ENCODE measurements around the gene TCFL5.
"Not testable (repeated sequence)": the region's sequence is repeated elsewhere in the genome, so short reads cannot be mapped to it uniquely, and the experiment has no call there.

The TCFL5 gene

GRCh38 chr20:62879275-62880146 lies 17.9 kb upstream of the TCFL5 start:
- no peak for DNase-seq

DNA sequence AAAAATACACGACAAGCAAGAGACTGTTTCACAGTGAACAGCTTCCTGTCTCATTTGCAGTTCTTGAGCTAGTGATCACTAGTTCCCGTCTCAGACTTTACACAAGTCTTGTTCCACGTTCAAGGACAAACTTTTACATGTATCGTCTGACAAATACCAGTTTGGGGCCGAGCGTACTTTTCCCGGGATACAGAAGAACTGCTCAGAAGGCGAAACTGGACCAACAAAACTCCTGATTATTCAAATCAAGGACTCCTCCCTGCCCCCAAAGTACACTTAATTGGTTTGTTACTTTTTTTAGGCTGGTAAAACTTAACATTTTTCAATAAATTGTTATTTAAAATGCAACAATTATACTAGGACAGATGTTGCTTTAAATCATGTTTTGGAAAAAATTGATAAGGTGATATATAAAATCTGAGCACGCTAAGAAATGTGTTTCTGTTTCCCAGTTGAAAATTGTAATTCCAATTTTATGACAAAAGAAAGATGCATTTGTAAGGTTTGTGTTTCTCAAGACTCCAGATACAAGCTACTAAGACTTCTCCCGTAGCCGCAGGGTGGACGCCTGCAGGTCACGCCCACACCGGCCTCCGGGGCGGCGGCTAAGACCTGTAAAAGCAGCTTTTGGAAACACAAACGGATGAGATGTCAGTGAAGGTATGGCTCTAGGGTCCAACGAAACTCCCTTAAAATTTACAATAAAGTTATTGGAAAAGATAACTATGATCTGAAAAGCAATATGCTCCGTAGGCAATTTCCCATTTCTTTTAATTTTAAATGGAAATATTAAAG lies 16.8 kb upstream of the TCFL5 start:
- DNase-seq, result no peak

- DNase-seq, result no peak
These were observed 15.5 kb upstream of the TCFL5 start for GRCh38 chr20:62876902-62877816.

DNA sequence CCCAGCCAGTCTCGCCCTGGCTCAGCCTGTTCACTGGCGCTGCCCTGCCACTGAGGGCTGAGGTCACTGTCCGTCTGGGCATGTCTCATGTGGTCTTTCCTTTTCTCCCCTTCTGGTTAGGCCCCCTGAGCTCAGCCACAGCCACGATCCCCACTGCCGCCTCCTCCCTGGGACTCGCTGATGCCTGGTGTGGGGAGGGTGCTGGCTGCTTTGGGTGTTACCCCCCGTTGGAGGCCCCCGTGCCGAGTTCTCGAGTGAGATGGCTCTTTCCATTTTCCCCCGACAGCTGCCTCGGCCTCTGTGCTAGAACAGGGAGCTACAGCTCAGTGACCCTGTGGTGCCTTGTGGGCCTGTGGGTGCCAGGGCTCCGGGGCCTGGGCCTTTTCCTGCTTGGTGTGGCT lies 14.9 kb upstream of the TCFL5 start:
- no peak for DNase-seq

GRCh38 chr20:62875419-62876361 lies 14.1 kb upstream of the TCFL5 start:
- no peak for DNase-seq

- DNase-seq, result peak; percentile 0
These were observed 13.3 kb upstream of the TCFL5 start for GRCh38 chr20:62874964-62875344.

DNA sequence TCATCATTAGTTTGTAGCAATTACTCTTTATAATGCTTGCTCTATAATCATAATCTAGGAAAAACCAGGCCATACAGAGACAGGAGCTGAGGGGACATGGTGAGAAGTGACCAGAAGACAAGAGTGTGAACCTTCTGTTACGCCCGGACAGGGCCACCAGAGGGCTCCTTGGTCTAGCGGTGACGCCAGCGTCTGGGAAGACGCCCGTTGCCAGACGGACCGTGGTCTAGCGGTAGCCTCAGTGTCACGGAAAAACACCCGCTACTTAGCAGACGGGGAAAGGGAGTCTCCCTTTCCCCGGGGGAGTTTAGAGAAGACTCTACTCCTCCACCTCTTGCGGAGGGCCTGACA lies 12.0 kb upstream of the TCFL5 start:
- DNase-seq, result not testable (repeated sequence)

DNA sequence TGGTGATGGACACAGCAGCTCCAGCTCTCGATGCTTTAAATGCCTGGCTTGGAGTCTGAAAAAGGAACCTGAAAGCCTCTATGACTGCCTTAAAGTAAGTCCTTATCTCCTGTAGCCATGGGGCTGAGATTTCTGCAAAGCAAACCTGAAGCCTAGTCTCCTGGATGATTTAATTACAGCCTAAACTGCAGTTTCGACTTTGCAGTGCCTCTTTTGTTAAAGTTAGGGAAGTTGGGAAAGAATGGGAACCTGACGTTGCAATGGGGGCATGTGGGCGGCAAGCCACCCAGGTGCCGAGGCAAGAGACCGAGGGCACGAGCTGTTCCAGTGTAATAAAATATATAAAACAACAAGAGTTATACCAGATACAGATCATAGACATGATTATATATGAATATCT lies 11.7 kb upstream of the TCFL5 start:
- DNase-seq, result no peak

DNA sequence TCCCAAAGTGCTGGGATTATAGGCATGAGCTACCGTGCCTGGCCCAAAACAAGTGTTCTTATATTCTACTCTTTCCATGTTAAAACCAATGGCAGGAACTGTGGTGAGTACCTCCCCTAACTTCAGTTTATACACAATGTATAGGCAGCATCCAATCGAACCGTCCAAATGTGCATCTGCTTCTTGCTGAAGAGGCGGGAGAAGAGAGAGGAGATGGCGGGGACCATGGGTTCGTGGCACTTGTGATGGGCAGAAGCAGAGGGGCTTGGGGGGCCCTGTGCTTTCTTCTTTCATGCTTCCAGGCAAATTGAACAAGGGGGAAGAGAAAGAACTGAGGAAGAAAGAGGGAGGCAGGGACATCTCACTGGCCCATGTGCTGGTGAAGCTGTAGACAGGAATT lies 11.2 kb upstream of the TCFL5 start:
- no peak for DNase-seq

- peak; percentile 1 for DNase-seq
These were observed 10.7 kb upstream of the TCFL5 start for GRCh38 chr20:62872184-62872847.

- no peak for DNase-seq
These were observed 2.6 kb upstream of the TCFL5 start for GRCh38 chr20:62864207-62864606.

DNA sequence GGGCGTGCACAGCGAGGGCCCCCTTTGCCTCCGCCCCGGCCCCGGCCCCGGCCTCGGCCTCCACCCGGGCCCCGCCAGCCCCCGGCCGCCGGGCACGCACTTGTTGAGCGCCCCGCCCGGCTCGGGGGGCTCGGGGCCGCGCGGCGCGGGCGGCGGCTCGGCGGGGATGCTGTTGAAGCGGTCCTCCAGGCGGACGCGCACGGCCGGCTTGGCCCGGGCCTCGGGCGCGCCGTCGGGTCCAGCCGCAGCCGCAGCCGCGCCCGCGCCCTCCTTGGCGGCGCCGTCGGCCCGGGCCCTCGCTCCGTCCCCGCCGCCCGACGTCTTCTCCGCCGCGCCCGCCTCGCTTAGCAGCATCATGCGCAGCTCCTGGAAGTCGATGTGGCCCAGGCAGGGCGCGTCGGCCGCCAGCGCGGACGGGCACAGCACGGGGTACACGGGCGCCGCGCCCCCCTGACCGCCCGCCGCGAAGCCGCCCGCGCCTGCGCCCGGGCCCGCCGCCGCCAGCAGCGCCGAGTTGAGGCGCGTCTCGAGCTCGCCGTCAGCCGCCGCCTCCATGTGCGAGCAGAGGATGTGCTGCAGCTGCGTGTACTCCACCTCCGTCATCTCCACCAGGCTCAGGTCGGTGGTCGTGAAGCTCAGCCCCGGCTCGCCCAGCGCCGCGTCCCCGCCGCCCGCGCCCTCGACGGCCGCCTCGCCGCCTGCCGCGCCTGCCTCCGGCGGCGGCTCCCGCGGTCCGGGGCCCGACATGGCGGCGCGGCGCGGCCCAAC lies 514 bp downstream of the TCFL5 start:
- DNase-seq, result peak; percentile 40

DNA sequence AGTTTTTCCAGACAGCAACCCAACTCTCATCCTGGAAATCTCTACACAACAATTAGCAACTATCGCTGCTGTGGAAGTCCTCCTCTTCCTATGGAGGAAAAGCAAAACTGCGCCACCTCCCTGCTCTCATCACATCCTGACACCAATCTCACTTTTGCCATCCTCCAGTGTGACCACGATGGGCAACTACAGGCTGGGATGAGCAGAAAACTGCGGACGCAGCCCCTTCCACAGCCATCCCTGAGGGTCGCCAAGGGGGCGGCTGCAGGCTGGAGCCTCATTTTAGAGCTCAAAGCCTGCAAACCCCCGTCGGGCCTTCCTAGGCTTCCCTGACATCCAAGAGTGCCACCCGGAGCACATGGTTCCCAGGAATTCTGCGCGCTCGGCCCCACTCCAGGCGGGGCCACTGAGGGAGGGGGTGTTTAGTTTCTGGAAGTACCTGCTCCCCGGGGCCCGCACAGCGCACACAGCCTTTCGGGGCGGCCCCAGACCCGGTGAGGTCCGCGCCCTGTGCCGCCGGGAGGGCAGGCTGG lies 1.2 kb downstream of the TCFL5 start:
- DNase-seq, result no peak

- DNase-seq, result no peak
These were observed 1.9 kb downstream of the TCFL5 start for GRCh38 chr20:62859721-62860120.

- DNase-seq, result no peak
These were observed 3.4 kb downstream of the TCFL5 start for GRCh38 chr20:62858058-62858830.

DNA sequence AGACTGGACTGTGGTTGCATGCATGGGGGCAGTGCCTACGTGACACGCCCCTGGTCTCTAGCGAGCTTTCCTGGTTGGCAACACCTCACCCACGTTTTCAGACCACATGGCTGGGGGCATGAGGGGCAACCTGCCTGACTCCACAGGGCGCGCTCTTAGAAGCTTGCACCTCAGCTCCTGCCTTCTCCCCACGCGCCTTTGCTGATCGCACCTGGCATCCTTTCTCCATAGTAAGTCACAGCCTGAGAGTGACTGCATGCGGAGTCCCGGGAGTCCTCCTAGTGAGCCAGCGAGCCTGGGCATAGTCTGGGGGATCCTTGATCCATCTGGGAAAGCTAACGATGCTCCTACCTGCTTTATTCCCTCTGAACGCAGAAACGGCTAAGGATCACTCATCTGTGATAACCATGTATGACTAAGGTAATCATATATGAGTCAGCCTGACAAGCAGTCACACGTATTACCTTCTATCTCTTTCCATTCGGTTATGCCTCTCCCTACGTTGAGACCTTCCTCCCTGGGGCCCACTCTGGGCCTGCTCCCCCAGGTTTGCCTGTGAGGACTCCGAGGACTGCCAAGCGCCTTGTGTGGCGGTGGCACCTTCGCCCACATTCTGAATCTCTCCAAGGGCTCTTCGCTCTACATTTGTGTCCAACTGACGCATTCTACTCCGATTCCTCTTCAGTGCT lies 4.5 kb downstream of the TCFL5 start:
- no peak for DNase-seq

GRCh38 chr20:62855120-62855519 lies 6.5 kb downstream of the TCFL5 start:
- DNase-seq, result no peak

GRCh38 chr20:62854121-62854520 lies 7.5 kb downstream of the TCFL5 start:
- no peak for DNase-seq

- DNase-seq, result not testable (repeated sequence)
These were observed 8.3 kb downstream of the TCFL5 start for GRCh38 chr20:62853304-62853703.
